Urinary bladder (tissue), 4 donors: ENCODE measurements around the gene CXCR3. TPM values are rescaled to one million over a fixed set of nuclear protein-coding genes. Genes with fewer than 3 reads are reported as not detected.
"Not testable (repeated sequence)": the region's sequence is repeated elsewhere in the genome, so short reads cannot be mapped to it uniquely, and the experiment has no call there.

Source experiments
- DNase-seq: peaks from one replicate; pipeline ENCODE4 v3.0.0-alpha.2; 2015; ENCODE audit errors: extremely low spot score
- H3K27ac ChIP-seq: one replicate; pipeline ENCODE4 v1.5.1; 2013; ENCODE audit warnings: low read depth, mild to moderate bottlenecking, moderate library complexity
- H3K36me3 ChIP-seq: one replicate; pipeline ENCODE4 v1.6.1; 2013; ENCODE audit warnings: mild to moderate bottlenecking, moderate library complexity; ENCODE audit not compliant: insufficient read depth
- H3K4me1 ChIP-seq: one replicate; pipeline ENCODE4 v1.6.1; 2013; ENCODE audit warnings: mild to moderate bottlenecking, moderate library complexity; ENCODE audit not compliant: insufficient read depth
- H3K4me3 ChIP-seq: one replicate; pipeline ENCODE4 v1.5.1; 2013; ENCODE audit warnings: low read depth, low read length
- WGBS: extraction: QIAGEN DNeasy Blood & Tissue Kit; methylation state at CpG from one replicate; pipeline ENCODE4 v1.1.7; 2013; 5-methylcytosine and 5-hydroxymethylcytosine counted together
- polyA plus RNA-seq: library from polyadenylated mRNA; stranded (reverse); fragments of 200-250 nt; gene quantifications from one replicate; pipeline ENCODE4 v1.2.3, GENCODE V29; 2013
- total RNA-seq: library from RNA; depleted of rRNA; stranded (reverse); fragments of >200 nt; gene quantifications from one replicate; pipeline ENCODE4 v1.2.3, GENCODE V29; 2014
- donor health status: healthy with polysubstance abuse.
- donor health status: healthy.

CXCR3 gene
- total RNA-seq (not detected), polyA plus RNA-seq (0.28 TPM)

- WGBS: 78% methylated on average over 4 of the region's 4 CpGs
- no peaks in the 10 kb centered on the region for H3K4me1 ChIP-seq
- H3K4me3 ChIP-seq: peak within 1 kb of the TSS; percentile 14
- peaks cover 4% of the 10 kb centered on the region for H3K36me3 ChIP-seq
- no peak for DNase-seq
- H3K27ac ChIP-seq: peak within 1 kb of the TSS; percentile 23
Observed at GRCh38 chrX:71618303-71618721, at the start of gene CXCR3. Gene CXCR3, minus strand, starts transcription at chrX:71618511. Its CDS starts 62 bp downstream, at chrX:71618449.

DNA sequence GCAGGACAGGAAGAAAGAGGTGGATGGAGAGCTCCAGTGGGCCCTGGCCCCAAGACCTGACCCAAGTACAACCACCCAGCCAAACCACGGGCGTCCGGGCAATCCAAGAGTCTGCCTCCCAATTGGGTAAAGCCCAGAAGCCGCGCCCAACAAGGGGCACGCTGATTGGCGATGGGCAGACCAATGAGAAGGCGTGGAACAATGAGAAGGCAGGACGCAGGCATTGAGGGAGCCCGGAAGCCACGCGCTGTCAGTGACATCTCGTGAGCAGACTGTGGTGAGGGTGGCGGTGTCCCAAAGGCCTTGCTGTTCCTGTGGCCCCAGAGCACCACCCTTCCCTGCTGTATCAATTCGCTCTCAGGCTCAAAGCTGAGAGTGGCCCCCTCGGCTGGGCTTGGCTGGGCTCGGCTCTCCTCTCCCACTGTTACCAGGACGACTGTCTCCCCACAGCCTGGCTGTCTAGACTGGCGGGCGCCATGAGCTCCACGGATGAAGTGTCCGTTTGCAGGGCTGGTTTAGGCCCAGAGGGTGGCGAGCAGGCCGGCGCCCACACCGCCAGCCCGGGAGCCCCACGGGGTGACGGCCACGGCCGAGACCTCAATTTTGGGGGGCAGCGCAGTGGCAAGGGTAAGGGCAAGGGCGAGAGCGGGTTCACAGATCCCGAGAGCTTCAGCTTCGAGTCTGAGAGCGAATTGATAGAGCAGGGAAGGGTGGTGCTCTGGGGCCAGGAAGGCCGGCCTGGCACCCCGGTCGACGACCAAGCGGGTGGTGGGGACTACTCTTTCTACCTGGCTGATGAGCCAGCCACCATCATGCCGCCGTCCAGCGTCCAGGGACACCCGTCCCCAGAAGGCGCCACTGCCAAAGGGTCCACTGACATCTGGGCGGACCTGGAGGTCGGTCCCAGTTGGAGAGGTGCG is 49.3 kb upstream of the CXCR3 start, which contains the start of gene LOC101059915:
LOC101059915 (plus strand) TSS at position 219 of the 920 bp plus-strand sequence.
- H3K36me3 ChIP-seq: no peaks in the 10 kb centered on the region
- DNase-seq: no peak
- H3K27ac ChIP-seq: no peak within 1 kb of the TSS
- no peak within 1 kb of the TSS for H3K4me3 ChIP-seq
- WGBS: 95% methylated on average over 50 of the region's 50 CpGs
- H3K4me1 ChIP-seq: no peaks in the 10 kb centered on the region

GRCh38 chrX:71666240-71667223 is 48.2 kb upstream of the CXCR3 start:
- H3K4me3 ChIP-seq: no peak overlapping the region
- H3K27ac ChIP-seq: no peak overlapping the region
- no peaks in the 10 kb centered on the region for H3K36me3 ChIP-seq
- H3K4me1 ChIP-seq: no peaks in the 10 kb centered on the region
- 96% methylated on average over 48 of the region's 48 CpGs for WGBS
- DNase-seq: no peak

GRCh38 chrX:71665747-71666146 is 47.4 kb upstream of the CXCR3 start:
- WGBS: 81% methylated on average over 10 of the region's 10 CpGs
- no peak for DNase-seq
- Histone ChIP-seq H3K36me3 (no peaks in the 10 kb centered on the region), H3K4me3 (no peak overlapping the region), H3K27ac (no peak overlapping the region), H3K4me1 (no peaks in the 10 kb centered on the region)

- WGBS: 84% methylated on average over 16 of the region's 16 CpGs
- Histone ChIP-seq H3K27ac (no peak overlapping the region), H3K4me1 (no peaks in the 10 kb centered on the region), H3K4me3 (no peak overlapping the region), H3K36me3 (no peaks in the 10 kb centered on the region)
- no peak for DNase-seq
Observed at GRCh38 chrX:71664889-71665491, 46.7 kb upstream of the CXCR3 start.

DNA sequence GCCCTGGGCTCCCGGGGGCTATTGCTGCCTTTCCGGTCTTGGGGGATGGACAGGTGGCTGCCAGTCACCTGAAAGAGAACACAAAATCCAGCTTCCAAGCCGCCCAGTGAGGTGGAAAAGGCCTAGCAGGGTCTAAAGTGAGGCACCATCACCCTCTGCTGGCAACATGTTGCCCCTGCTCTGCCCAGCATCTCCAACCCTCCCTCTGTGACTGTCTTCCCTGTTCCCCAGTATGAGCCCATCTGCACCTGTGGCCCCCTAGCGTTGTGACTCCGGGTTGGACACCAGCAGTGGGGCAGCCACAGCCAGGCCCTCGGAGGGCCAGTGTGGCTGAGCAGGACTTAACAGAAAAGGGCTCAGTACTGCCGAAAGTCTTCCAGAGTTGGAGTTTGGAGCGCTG is 45.9 kb upstream of the CXCR3 start:
- H3K27ac ChIP-seq, H3K4me1 ChIP-seq, DNase-seq, H3K4me3 ChIP-seq, H3K36me3 ChIP-seq: not testable (repeated sequence)
- WGBS: 60% methylated on average over 8 of the region's 8 CpGs

DNA sequence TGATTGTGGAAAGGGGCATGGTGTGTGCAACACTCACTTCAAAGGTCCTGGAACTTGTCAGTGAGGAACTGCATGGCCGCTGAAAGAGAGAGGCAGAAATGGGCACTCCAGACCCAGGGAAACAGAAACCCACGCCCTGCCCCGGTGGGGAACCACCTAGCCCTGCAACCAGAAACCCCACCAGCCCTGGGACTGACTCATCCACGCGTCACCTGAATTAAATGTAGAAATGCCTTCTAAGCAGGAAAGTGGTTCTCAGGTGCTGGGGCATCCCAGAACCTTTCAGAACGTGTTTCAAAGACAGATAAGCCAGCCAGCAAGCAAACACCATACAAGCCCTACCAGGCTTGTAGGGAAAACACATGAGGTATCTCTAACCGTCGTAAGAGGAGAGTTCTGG is 44.9 kb upstream of the CXCR3 start:
- 71% methylated on average over 8 of the region's 8 CpGs for WGBS
- not testable (repeated sequence) for H3K4me3 ChIP-seq, H3K4me1 ChIP-seq, H3K36me3 ChIP-seq, H3K27ac ChIP-seq, DNase-seq

- not testable (repeated sequence) for DNase-seq, H3K36me3 ChIP-seq, H3K4me1 ChIP-seq, H3K4me3 ChIP-seq, H3K27ac ChIP-seq
- 70% methylated on average over 11 of the region's 11 CpGs for WGBS
Observed at GRCh38 chrX:71662654-71663053, 44.3 kb upstream of the CXCR3 start.

DNA sequence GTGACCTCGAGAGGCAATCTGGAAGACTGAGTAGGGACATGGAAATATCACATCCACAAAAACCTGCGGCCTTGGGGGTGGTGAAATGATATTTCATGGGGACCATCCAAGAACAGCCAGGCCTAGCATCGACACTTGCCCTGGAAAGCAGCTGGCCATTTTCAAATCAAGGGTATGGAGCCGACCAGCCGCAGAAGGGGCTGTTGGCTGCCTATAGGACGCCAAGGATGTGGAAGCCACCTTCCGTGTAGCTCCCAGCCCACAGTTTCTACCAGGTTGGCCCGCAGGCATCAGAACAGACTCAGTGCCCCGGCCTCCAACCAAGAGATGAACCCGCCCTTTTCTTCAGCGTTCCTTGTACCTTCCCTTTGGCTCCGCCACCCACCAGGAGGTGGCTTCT is 43.6 kb upstream of the CXCR3 start:
- DNase-seq: no peak
- H3K27ac ChIP-seq: no peak overlapping the region
- 83% methylated on average over 12 of the region's 12 CpGs for WGBS
- H3K36me3 ChIP-seq: no peaks in the 10 kb centered on the region
- H3K4me1 ChIP-seq: no peaks in the 10 kb centered on the region
- no peak overlapping the region for H3K4me3 ChIP-seq

DNA sequence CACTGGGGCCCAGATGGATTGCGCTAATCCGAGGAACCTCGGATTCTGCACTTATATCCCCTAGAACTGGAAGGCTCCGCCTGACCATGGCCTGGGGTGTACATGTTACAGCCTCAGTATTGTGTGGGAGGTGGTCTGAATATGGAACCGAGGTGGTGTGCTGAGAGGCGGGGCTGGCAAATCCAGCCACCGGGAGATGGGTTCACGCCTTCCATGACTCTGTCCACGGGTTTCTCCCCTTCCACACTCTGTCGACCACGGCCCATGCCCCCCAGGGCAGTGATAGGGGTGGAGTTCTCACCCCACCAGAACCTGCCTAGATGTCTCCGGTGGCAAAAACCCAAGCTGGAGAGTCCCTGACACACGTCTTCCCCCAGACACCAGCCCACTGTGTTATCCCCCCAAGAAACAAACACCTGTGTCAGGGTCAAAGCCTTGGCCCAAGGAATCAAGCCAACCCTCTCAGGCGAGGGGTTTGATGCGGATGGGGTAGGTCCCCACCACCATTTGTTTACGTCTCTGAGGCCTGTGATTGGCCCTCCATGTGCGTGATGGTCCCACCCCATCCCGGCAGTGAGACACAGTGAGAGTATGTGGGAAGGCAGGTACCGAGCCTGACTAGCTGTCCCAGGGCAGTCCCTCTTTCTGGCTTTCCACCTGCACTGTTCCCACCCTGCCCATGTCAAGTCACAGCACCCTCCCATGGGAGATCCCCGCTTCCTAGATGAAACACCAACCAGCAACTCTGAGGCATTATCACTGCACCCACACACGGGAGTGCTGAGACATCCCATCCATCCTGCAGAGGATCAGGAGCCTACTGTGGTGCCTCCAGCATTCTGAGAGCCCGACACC is 42.5 kb upstream of the CXCR3 start:
- no peaks in the 10 kb centered on the region for H3K36me3 ChIP-seq
- no peak for DNase-seq
- H3K4me1 ChIP-seq: no peaks in the 10 kb centered on the region
- no peak overlapping the region for H3K27ac ChIP-seq
- no peak overlapping the region for H3K4me3 ChIP-seq
- 87% methylated on average over 22 of the region's 22 CpGs for WGBS

- H3K27ac ChIP-seq: no peak overlapping the region
- no peaks in the 10 kb centered on the region for H3K4me1 ChIP-seq
- H3K4me3 ChIP-seq: no peak overlapping the region
- no peaks in the 10 kb centered on the region for H3K36me3 ChIP-seq
- 94% methylated on average over 6 of the region's 6 CpGs for WGBS
- DNase-seq: no peak
Observed at GRCh38 chrX:71659959-71660358, 41.6 kb upstream of the CXCR3 start.

DNA sequence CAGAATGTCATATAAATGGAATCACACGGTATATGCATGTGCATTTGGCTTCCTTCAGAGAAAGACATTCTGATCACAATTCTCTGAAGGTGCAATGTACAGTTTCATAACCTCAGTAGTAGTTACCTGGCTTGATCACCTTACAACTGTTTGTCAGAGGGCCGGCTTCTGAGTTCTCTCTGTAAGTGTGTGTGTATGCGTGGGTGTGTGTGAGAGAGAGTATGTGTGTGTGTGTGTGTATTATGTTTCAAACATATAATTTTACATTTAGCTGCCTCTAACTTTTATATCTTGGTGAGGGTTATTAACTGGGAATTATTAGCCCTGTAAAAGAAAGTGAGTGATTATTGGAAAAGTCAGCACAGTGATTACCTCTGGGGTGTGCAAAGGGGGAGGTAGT is 41.0 kb upstream of the CXCR3 start:
- Histone ChIP-seq H3K4me1 (no peaks in the 10 kb centered on the region), H3K36me3 (no peaks in the 10 kb centered on the region), H3K4me3 (no peak overlapping the region), H3K27ac (no peak overlapping the region)
- DNase-seq: no peak
- WGBS: 61% methylated on average over 3 of the region's 3 CpGs
